ENCODE results near the gene YIPF1. TPM values are rescaled to one million over a fixed set of nuclear protein-coding genes. Genes with fewer than 3 reads are reported as not detected.

Gene YIPF1
- total and polyA plus RNA-seq, 9 donors = 12.4 to 18.0 (median 15.1) TPM

DNA sequence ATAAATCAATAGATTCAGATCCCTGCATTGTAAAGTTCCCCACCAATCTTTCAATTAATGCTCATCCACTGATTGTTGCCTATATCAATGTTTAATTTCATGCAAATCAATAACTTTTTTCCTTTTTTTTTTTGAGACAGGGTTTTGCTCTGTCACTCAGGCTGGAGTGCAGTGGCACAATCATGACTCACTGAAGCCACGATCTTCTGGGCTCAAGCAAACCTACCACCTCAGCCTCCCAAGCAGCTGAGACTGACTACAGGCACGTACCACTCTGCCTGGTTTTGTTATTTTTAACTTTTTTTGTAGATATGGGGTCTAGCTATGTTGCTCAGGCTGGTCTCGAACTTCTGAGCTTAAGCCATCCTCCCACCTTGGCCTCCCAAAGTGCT, 30.1 kb upstream of the YIPF1 start:
- Histone ChIP-seq H3K36me3 (ENCODE audit: control insufficient read depth, insufficient read depth, low read length) (peaks cover 19% of the 10 kb centered on the region), H3K9me3 (replicated peaks; ENCODE audit: control insufficient read depth, low read depth, low read length) (no peaks in the 10 kb centered on the region), H3K4me1 (ENCODE audit: control insufficient read depth, insufficient read depth, low read length) (no peaks in the 10 kb centered on the region), H3K27ac (ENCODE audit: low read length) (no peak overlapping the region), H3K4me3 (ENCODE audit: low read length) (no peak overlapping the region), H3K27me3 (ENCODE audit: control insufficient read depth, insufficient read depth, low read length) (no peaks in the 10 kb centered on the region)
- no CpG with 5 or more reads among the region's 3 CpGs for WGBS (ENCODE audit: insufficient coverage)
- no peak for DNase-seq

- no peaks in the 10 kb centered on the region for H3K27me3 ChIP-seq (ENCODE audit: control insufficient read depth, insufficient read depth, low read length)
- no peak for DNase-seq
- no peaks in the 10 kb centered on the region for H3K4me1 ChIP-seq (ENCODE audit: control insufficient read depth, insufficient read depth, low read length)
- H3K27ac ChIP-seq (ENCODE audit: low read length) = no peak overlapping the region
- H3K4me3 ChIP-seq (ENCODE audit: low read length) = no peak overlapping the region
- 93% methylated on average over 3 of the region's 5 CpGs for WGBS (ENCODE audit: insufficient coverage)
- peaks cover 22% of the 10 kb centered on the region for H3K36me3 ChIP-seq (ENCODE audit: control insufficient read depth, insufficient read depth, low read length)
- no peaks in the 10 kb centered on the region for H3K9me3 ChIP-seq (replicated peaks; ENCODE audit: control insufficient read depth, low read depth, low read length)
These were observed 28.7 kb upstream of the YIPF1 start for GRCh38 chr1:53918343-53918742.

DNA sequence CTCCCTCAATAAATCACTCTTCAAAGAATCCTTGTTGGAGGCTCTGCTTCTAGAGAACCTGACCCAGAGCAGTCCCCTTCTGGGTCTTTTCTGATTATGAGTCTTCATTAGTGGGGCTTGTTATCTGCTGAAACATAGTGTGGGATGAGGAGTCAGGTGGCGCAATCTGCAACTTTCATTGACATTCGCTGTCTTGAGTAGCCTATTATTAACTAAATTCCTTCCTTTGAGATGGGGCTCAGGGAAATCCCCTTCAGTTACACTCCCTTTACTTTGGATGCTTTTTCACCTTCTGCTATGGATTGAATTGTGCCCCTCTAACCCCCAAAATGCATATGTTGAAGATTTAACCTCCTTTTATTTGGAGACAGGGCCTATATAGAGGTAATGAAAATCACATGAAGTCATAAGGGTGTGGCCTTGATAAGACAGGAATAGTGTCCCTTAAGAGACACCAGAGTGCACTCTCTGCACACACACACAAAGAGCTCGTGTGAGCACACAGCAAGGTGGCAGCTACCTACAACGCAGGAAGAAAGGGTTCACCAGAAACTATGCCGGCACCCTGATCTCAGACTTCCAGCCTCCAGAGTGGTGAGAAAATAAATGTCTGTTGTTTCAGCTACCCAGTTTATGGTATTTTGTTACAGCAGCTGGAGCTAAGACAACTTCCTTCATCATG, 23.9 kb upstream of the YIPF1 start:
- Histone ChIP-seq H3K36me3 (ENCODE audit: control insufficient read depth, insufficient read depth, low read length) (peaks cover 21% of the 10 kb centered on the region), H3K9me3 (replicated peaks; ENCODE audit: control insufficient read depth, low read depth, low read length) (no peaks in the 10 kb centered on the region), H3K27ac (ENCODE audit: low read length) (no peak overlapping the region), H3K4me3 (ENCODE audit: low read length) (no peak overlapping the region), H3K27me3 (ENCODE audit: control insufficient read depth, insufficient read depth, low read length) (no peaks in the 10 kb centered on the region), H3K4me1 (ENCODE audit: control insufficient read depth, insufficient read depth, low read length) (no peaks in the 10 kb centered on the region)
- no CpG with 5 or more reads among the region's 5 CpGs for WGBS (ENCODE audit: insufficient coverage)
- DNase-seq = no peak

GRCh38 chr1:53911442-53911841, 21.8 kb upstream of the YIPF1 start:
- Histone ChIP-seq H3K4me1 (ENCODE audit: control insufficient read depth, insufficient read depth, low read length) (no peaks in the 10 kb centered on the region), H3K9me3 (replicated peaks; ENCODE audit: control insufficient read depth, low read depth, low read length) (no peaks in the 10 kb centered on the region), H3K27me3 (ENCODE audit: control insufficient read depth, insufficient read depth, low read length) (no peaks in the 10 kb centered on the region), H3K36me3 (ENCODE audit: control insufficient read depth, insufficient read depth, low read length) (peaks cover 18% of the 10 kb centered on the region), H3K4me3 (ENCODE audit: low read length) (no peak overlapping the region), H3K27ac (ENCODE audit: low read length) (no peak overlapping the region)
- DNase-seq = no peak
- WGBS (ENCODE audit: insufficient coverage) = 90% methylated on average over 2 of the region's 4 CpGs

DNA sequence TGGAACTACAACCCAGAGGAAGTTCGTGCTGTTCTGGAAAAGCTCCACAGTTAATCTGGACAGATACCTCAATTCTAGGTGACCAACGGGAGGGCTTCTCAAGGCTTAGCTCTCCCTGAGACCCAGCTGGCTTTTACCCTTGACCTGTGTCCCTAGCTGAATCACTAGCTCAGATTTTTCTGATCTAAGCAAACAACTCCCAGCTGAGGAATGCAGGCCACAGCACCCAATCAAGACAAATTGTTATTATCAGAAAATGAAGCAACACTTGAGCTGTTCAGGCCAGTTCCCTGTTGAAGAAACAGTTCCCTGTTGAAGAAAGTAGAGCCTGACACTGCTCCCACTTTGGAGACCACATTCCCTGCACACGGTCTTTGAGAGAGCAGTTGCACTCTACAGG, 20.3 kb upstream of the YIPF1 start:
- peaks cover 14% of the 10 kb centered on the region for H3K36me3 ChIP-seq (ENCODE audit: control insufficient read depth, insufficient read depth, low read length)
- DNase-seq = no peak
- no peaks in the 10 kb centered on the region for H3K27me3 ChIP-seq (ENCODE audit: control insufficient read depth, insufficient read depth, low read length)
- WGBS (ENCODE audit: insufficient coverage) = 87% methylated on average over 3 of the region's 3 CpGs
- no peak overlapping the region for H3K4me3 ChIP-seq (ENCODE audit: low read length)
- no peaks in the 10 kb centered on the region for H3K4me1 ChIP-seq (ENCODE audit: control insufficient read depth, insufficient read depth, low read length)
- H3K27ac ChIP-seq (ENCODE audit: low read length) = no peak overlapping the region
- no peaks in the 10 kb centered on the region for H3K9me3 ChIP-seq (replicated peaks; ENCODE audit: control insufficient read depth, low read depth, low read length)

GRCh38 chr1:53906121-53906520, 16.5 kb upstream of the YIPF1 start:
- no peaks in the 10 kb centered on the region for H3K4me1 ChIP-seq (ENCODE audit: control insufficient read depth, insufficient read depth, low read length)
- H3K9me3 ChIP-seq (replicated peaks; ENCODE audit: control insufficient read depth, low read depth, low read length) = no peaks in the 10 kb centered on the region
- no peak for DNase-seq
- no peaks in the 10 kb centered on the region for H3K27me3 ChIP-seq (ENCODE audit: control insufficient read depth, insufficient read depth, low read length)
- WGBS (ENCODE audit: insufficient coverage) = 87% methylated on average over 2 of the region's 4 CpGs
- no peak overlapping the region for H3K27ac ChIP-seq (ENCODE audit: low read length)
- H3K4me3 ChIP-seq (ENCODE audit: low read length) = no peak overlapping the region
- no peaks in the 10 kb centered on the region for H3K36me3 ChIP-seq (ENCODE audit: control insufficient read depth, insufficient read depth, low read length)

DNA sequence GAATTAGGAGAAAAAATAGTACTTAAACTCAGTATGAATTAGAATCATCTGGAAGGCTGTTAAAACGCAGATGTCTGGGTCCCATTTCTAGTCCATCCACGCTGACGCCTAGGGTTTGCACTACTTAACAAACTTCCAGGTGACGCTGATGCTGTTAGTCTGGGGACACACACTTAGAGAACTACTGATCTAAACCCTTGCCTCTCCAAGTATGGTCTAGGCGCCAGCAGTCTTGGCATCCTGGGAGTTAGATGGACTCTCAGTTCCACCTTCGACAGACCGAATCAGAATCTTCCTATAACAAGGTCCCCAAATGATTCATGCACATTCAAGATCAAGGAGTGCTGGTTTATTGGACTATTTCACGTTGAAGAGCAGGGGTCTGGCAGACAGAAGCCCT, 15.9 kb upstream of the YIPF1 start:
- Histone ChIP-seq H3K9me3 (replicated peaks; ENCODE audit: control insufficient read depth, low read depth, low read length) (no peaks in the 10 kb centered on the region), H3K36me3 (ENCODE audit: control insufficient read depth, insufficient read depth, low read length) (no peaks in the 10 kb centered on the region), H3K27ac (ENCODE audit: low read length) (no peak overlapping the region), H3K4me1 (ENCODE audit: control insufficient read depth, insufficient read depth, low read length) (no peaks in the 10 kb centered on the region), H3K27me3 (ENCODE audit: control insufficient read depth, insufficient read depth, low read length) (no peaks in the 10 kb centered on the region), H3K4me3 (ENCODE audit: low read length) (no peak overlapping the region)
- WGBS (ENCODE audit: insufficient coverage) = 84% methylated on average over 5 of the region's 8 CpGs
- DNase-seq = no peak

DNA sequence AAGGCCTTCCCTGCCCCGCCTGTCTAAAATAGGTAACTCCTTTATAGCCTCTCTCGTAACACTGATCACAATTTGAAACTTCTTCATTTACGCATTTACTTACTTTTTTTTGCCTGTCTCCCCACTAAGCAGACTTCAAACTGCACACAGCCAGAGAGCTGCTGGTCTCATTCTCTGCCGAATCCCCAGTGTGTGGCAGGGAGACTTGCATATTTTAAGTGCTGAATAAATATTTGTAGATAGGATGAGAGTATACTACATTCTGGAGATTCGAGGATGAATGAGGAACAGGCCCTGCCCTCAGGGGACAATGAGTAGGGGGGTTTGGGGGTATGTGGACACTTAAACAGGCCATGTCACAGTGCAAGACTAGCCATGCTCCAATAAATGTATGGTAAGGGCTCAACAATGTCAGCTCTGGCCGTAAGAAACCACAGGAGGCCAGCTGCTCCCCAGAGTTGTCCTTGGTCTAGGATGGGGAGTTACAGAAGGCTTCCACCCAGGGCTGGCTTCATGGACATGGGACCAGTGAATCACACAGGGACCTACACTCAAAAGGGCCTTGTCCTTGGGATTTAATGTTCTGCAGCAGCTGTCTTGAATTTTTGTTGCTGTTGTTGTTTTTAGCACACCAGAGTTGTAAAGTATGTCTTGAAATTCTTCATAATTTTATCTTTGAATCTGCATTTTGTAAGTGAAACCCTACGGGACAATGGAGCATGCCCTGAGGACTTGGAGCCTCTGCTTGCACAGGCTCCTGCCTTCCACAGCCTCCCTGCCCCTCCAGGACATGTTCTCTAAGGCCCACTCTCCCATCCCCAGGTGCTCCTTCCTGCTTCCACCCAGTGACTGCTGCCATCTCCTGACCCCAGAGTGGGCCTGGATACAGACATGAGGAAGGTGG, 12.9 kb upstream of the YIPF1 start:
- Histone ChIP-seq H3K27ac (ENCODE audit: low read length) (no peak overlapping the region), H3K36me3 (ENCODE audit: control insufficient read depth, insufficient read depth, low read length) (no peaks in the 10 kb centered on the region), H3K27me3 (ENCODE audit: control insufficient read depth, insufficient read depth, low read length) (no peaks in the 10 kb centered on the region), H3K4me3 (ENCODE audit: low read length) (no peak overlapping the region), H3K9me3 (replicated peaks; ENCODE audit: control insufficient read depth, low read depth, low read length) (no peaks in the 10 kb centered on the region), H3K4me1 (ENCODE audit: control insufficient read depth, insufficient read depth, low read length) (peaks cover 8% of the 10 kb centered on the region)
- DNase-seq = no peak
- WGBS (ENCODE audit: insufficient coverage) = 65% methylated on average over 4 of the region's 7 CpGs

- H3K9me3 ChIP-seq (replicated peaks; ENCODE audit: control insufficient read depth, low read depth, low read length) = no peaks in the 10 kb centered on the region
- no peaks in the 10 kb centered on the region for H3K27me3 ChIP-seq (ENCODE audit: control insufficient read depth, insufficient read depth, low read length)
- no peak overlapping the region for H3K27ac ChIP-seq (ENCODE audit: low read length)
- H3K4me1 ChIP-seq (ENCODE audit: control insufficient read depth, insufficient read depth, low read length) = peaks cover 11% of the 10 kb centered on the region
- 87% methylated on average over 3 of the region's 3 CpGs for WGBS (ENCODE audit: insufficient coverage)
- H3K36me3 ChIP-seq (ENCODE audit: control insufficient read depth, insufficient read depth, low read length) = no peaks in the 10 kb centered on the region
- DNase-seq = no peak
- H3K4me3 ChIP-seq (ENCODE audit: low read length) = no peak overlapping the region
These were observed 10.1 kb upstream of the YIPF1 start for GRCh38 chr1:53899708-53900107.

DNA sequence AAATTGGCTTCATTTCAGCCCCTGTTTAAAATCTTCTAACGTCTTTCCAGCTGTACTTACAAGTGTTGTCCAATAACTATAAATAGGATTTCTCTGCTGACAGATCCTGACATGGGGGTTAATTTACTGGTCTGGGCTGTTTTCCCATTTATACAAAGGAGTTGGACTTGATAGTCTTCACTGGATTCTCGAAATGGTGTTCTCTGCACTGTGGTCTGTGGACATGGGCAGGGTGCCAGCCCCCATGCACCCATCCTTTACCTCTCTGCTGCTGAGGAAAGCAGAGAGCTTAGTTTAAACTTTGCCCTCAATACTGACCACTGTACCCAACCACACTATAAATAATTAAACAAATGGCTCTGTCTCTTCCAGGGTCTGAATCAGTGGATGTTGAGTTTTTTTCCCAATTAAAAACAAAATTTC, 9.6 kb upstream of the YIPF1 start:
- peak; percentile 60 for DNase-seq
- Histone ChIP-seq H3K4me3 (ENCODE audit: low read length) (no peak overlapping the region), H3K4me1 (ENCODE audit: control insufficient read depth, insufficient read depth, low read length) (peaks cover 11% of the 10 kb centered on the region), H3K27me3 (ENCODE audit: control insufficient read depth, insufficient read depth, low read length) (no peaks in the 10 kb centered on the region), H3K36me3 (ENCODE audit: control insufficient read depth, insufficient read depth, low read length) (no peaks in the 10 kb centered on the region), H3K27ac (ENCODE audit: low read length) (no peak overlapping the region), H3K9me3 (replicated peaks; ENCODE audit: control insufficient read depth, low read depth, low read length) (no peaks in the 10 kb centered on the region)
- WGBS (ENCODE audit: insufficient coverage) = no CpG with 5 or more reads among the region's 2 CpGs
